ENCODE data around the gene PDCD6IP.

The PDCD6IP gene

DNA sequence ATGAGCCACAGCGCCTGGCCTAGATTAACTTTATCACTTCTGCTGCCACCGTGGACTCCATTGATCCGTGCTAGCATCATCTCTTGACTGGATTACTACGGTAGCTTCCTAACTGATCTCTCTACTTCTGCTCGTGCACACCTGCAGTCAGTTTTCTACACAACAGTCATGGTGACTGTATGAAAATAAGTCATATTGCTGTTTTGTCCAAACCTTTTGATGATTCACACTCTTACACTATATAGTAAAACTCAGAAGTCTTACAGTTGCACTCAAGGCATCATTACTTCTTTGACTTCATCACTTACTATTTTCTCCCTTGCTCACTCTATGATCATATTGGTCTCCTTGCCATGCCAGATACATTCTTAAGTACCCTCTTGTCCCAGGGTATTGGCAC, 10.1 kb downstream of the PDCD6IP start:
- Histone ChIP-seq H4K20me1 (ENCODE audit: insufficient read depth, low read length) (peaks cover 10% of the 10 kb centered on the region; the same call in 1 of the 2 replicates), H3K4me2 (ENCODE audit: low read depth, low read length) (no peak overlapping the region), H3K9ac (ENCODE audit: low read length) (no peak overlapping the region), H3K9me2 (replicated peaks; ENCODE audit: insufficient read depth, low read length) (no peaks in the 10 kb centered on the region), H3K79me2 (ENCODE audit: low read length) (peaks cover 86% of the 10 kb centered on the region), H3K4me3 (ENCODE audit: low read length) (no peak overlapping the region), H3K36me3 (replicated peaks; ENCODE audit: insufficient read depth, low read length) (no peaks in the 10 kb centered on the region), H3K27me3 (replicated peaks; ENCODE audit: insufficient read depth, low read length) (no peaks in the 10 kb centered on the region), H3K9me3 (replicated peaks; ENCODE audit: insufficient read depth, low read length) (no peaks in the 10 kb centered on the region), H3K4me1 (ENCODE audit: low read length) (peaks cover 16% of the 10 kb centered on the region), H3K27ac (ENCODE audit: low read length) (no peak overlapping the region), H3F3A (ENCODE audit: insufficient read depth, low read length) (no peaks in the 10 kb centered on the region), H2AFZ (ENCODE audit: low read length) (no peak overlapping the region)
- DNase-seq: no peak
- TF ChIP-seq EZH2 (optimal IDR thresholded peaks at IDR 0.05; ENCODE audit: low read depth, low read length) (no peak), EZH2phosphoT487 (IDR thresholded peaks at IDR 0.05; ENCODE audit: low read length) (no peak)
- TF ChIP-seq, protein P1, sequence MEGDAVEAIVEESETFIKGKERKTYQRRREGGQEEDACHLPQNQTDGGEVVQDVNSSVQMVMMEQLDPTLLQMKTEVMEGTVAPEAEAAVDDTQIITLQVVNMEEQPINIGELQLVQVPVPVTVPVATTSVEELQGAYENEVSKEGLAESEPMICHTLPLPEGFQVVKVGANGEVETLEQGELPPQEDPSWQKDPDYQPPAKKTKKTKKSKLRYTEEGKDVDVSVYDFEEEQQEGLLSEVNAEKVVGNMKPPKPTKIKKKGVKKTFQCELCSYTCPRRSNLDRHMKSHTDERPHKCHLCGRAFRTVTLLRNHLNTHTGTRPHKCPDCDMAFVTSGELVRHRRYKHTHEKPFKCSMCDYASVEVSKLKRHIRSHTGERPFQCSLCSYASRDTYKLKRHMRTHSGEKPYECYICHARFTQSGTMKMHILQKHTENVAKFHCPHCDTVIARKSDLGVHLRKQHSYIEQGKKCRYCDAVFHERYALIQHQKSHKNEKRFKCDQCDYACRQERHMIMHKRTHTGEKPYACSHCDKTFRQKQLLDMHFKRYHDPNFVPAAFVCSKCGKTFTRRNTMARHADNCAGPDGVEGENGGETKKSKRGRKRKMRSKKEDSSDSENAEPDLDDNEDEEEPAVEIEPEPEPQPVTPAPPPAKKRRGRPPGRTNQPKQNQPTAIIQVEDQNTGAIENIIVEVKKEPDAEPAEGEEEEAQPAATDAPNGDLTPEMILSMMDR (IDR thresholded peaks at IDR 0.05; ENCODE audit: low read length): no peak

DNA sequence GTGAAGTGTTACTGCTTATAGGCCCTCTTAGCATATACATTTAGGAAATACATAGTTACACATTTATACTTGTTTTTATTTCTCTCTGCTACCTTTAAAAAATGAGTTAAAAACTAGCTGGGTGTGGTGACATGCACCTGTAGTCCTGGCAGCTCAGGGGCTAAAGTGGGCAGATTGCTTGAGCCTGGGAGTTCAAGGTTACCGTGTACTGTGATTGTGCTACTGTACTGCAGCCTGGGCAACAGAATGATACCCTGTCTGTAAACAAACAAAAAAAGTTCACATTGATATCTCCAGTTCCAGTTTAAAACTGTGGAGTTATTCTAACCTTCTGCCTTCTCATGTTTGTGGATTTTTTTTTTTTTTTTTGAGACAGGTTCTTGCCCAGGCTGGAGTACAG, 12.1 kb downstream of the PDCD6IP start:
- Histone ChIP-seq H3K4me2 (ENCODE audit: low read depth, low read length) (no peak overlapping the region), H4K20me1 (ENCODE audit: insufficient read depth, low read length) (peaks cover 10% of the 10 kb centered on the region; the same call in 1 of the 2 replicates), H3K9ac (ENCODE audit: low read length) (no peak overlapping the region)

DNA sequence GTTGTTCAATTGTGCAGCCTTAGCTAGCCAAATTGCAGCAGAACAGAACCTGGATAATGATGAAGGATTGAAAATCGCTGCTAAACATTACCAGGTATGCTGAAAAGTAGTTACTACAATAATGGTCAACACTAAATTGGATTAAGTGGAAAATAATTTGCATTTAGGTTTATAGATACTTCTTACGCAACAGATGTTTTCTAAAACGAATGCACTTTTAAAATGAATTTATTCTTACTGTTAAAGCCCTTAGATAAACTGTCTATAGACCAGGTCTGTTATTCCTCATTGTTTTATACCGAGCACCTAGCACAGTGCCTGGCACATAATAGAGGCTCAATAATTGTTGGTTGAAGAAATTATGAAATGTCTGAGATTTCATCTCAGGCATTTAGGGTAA, 23.6 kb downstream of the PDCD6IP start:
- no peak for TF ChIP-seq EZH2phosphoT487 (IDR thresholded peaks at IDR 0.05; ENCODE audit: low read length)
- TF ChIP-seq EZH2 (optimal IDR thresholded peaks at IDR 0.05; ENCODE audit: low read depth, low read length): no peak
- TF ChIP-seq, protein P1 (IDR thresholded peaks at IDR 0.05; ENCODE audit: low read length): no peak
- no peaks in the 10 kb centered on the region; the same call in 1 of the 2 replicates for H4K20me1 ChIP-seq (ENCODE audit: insufficient read depth, low read length)
- H2AFZ ChIP-seq (ENCODE audit: low read length): no peak overlapping the region
- no peaks in the 10 kb centered on the region for H3K9me2 ChIP-seq (replicated peaks; ENCODE audit: insufficient read depth, low read length)
- peaks cover 36% of the 10 kb centered on the region for H3K79me2 ChIP-seq (ENCODE audit: low read length)
- no peak overlapping the region for H3K9ac ChIP-seq (ENCODE audit: low read length)
- H3K27ac ChIP-seq (ENCODE audit: low read length): no peak overlapping the region
- H3K36me3 ChIP-seq (replicated peaks; ENCODE audit: insufficient read depth, low read length): peaks cover 12% of the 10 kb centered on the region; the same call in 1 of the 2 replicates
- no peak overlapping the region for H3K4me3 ChIP-seq (ENCODE audit: low read length)
- H3F3A ChIP-seq (ENCODE audit: insufficient read depth, low read length): no peaks in the 10 kb centered on the region
- H3K4me1 ChIP-seq (ENCODE audit: low read length): no peaks in the 10 kb centered on the region
- H3K4me2 ChIP-seq (ENCODE audit: low read depth, low read length): no peak overlapping the region
- H3K9me3 ChIP-seq (replicated peaks; ENCODE audit: insufficient read depth, low read length): no peaks in the 10 kb centered on the region
- no peak for DNase-seq
- no peaks in the 10 kb centered on the region for H3K27me3 ChIP-seq (replicated peaks; ENCODE audit: insufficient read depth, low read length)

More for the DNA sequence above, 12.1 kb downstream of the PDCD6IP start:
- Histone ChIP-seq H3K27ac (ENCODE audit: low read length) (no peak overlapping the region), H3K79me2 (ENCODE audit: low read length) (peaks cover 72% of the 10 kb centered on the region), H3K36me3 (replicated peaks; ENCODE audit: insufficient read depth, low read length) (0 out of 2 replicates have a peak, but pooled peaks cover 3% of the 10 kb centered on the region), H3K4me1 (ENCODE audit: low read length) (peaks cover 16% of the 10 kb centered on the region), H3K4me3 (ENCODE audit: low read length) (no peak overlapping the region), H3K9me3 (replicated peaks; ENCODE audit: insufficient read depth, low read length) (no peaks in the 10 kb centered on the region), H2AFZ (ENCODE audit: low read length) (no peak overlapping the region), H3K27me3 (replicated peaks; ENCODE audit: insufficient read depth, low read length) (no peaks in the 10 kb centered on the region), H3K9me2 (replicated peaks; ENCODE audit: insufficient read depth, low read length) (no peaks in the 10 kb centered on the region), H3F3A (ENCODE audit: insufficient read depth, low read length) (no peaks in the 10 kb centered on the region)
- no peak for DNase-seq
- TF ChIP-seq EZH2phosphoT487 (IDR thresholded peaks at IDR 0.05; ENCODE audit: low read length) (no peak), EZH2 (optimal IDR thresholded peaks at IDR 0.05; ENCODE audit: low read depth, low read length) (no peak)
- TF ChIP-seq, protein P1 (IDR thresholded peaks at IDR 0.05; ENCODE audit: low read length): no peak

All from MM.1S (cell line).